ENCODE data around the gene ALDH3B2. TPM values are rescaled to one million over a fixed set of nuclear protein-coding genes. Genes with fewer than 3 reads are reported as not detected.

The ALDH3B2 gene
- total RNA-seq, 4 donors from 2014 or later = 62.6 to 181 (median 120) TPM

- no peak overlapping the region for H3K4me3 ChIP-seq
- no peaks in the 10 kb centered on the region for H3K9me3 ChIP-seq
- H3K27me3 ChIP-seq = peaks cover 0 to 27% (median 0%) of the 10 kb centered on the region in 4 donors
- peaks cover 0 to 58% (median 11%) of the 10 kb centered on the region in 3 donors for H3K4me1 ChIP-seq
- H3K36me3 ChIP-seq = no peaks in the 10 kb centered on the region
- no peak overlapping the region for H3K27ac ChIP-seq
- TF ChIP-seq, protein P1, sequence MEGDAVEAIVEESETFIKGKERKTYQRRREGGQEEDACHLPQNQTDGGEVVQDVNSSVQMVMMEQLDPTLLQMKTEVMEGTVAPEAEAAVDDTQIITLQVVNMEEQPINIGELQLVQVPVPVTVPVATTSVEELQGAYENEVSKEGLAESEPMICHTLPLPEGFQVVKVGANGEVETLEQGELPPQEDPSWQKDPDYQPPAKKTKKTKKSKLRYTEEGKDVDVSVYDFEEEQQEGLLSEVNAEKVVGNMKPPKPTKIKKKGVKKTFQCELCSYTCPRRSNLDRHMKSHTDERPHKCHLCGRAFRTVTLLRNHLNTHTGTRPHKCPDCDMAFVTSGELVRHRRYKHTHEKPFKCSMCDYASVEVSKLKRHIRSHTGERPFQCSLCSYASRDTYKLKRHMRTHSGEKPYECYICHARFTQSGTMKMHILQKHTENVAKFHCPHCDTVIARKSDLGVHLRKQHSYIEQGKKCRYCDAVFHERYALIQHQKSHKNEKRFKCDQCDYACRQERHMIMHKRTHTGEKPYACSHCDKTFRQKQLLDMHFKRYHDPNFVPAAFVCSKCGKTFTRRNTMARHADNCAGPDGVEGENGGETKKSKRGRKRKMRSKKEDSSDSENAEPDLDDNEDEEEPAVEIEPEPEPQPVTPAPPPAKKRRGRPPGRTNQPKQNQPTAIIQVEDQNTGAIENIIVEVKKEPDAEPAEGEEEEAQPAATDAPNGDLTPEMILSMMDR (IDR thresholded peaks at IDR 0.05) = no peak
- no peak for TF ChIP-seq POLR2A (IDR thresholded peaks at IDR 0.05)
- intact Hi-C loops (cut with DNase I) = no loop called here
- DNase-seq = no peak
- WGBS, 2 donors = 30 to 65% methylated on average over 10 of the region's 10 CpGs
Observed at GRCh38 chr11:67699521-67699920, 25.1 kb upstream of the ALDH3B2 start.

DNA sequence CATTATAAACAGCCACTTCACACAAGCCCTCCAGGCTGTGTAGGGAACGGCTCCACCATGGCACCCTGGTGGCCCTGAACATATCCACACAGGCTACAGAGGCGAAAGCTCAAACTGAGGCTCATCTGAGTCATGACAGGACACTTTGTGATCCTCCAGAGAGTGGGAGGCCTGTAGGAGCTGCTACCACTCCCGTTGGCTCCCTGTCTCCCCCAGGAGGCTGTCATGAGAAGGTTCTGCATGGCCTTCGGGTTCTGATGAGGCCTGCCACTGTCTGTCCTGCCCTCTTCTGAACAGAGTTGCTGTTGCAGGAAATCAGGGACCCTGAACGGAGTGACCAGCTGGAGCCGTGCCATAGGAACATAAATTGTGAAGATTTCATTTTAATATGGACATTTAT is 23.8 kb upstream of the ALDH3B2 start:
- no peak overlapping the region for H3K4me3 ChIP-seq
- no peaks in the 10 kb centered on the region for H3K9me3 ChIP-seq
- H3K27me3 ChIP-seq = peaks cover 0 to 27% (median 0%) of the 10 kb centered on the region in 4 donors
- H3K27ac ChIP-seq = no peak overlapping the region
- intact Hi-C loops (cut with DNase I) = no loop called here
- peaks cover 0 to 50% (median 11%) of the 10 kb centered on the region in 3 donors for H3K4me1 ChIP-seq
- TF ChIP-seq, protein P1 (IDR thresholded peaks at IDR 0.05) = peak in 2 of 6 experiments; percentile 8 to 51
- no peak for TF ChIP-seq POLR2A (IDR thresholded peaks at IDR 0.05)
- 58 to 82% methylated on average over 3 to 5 of the region's 6 CpGs for WGBS, 2 donors
- DNase-seq = no peak
- no peaks in the 10 kb centered on the region for H3K36me3 ChIP-seq

DNA sequence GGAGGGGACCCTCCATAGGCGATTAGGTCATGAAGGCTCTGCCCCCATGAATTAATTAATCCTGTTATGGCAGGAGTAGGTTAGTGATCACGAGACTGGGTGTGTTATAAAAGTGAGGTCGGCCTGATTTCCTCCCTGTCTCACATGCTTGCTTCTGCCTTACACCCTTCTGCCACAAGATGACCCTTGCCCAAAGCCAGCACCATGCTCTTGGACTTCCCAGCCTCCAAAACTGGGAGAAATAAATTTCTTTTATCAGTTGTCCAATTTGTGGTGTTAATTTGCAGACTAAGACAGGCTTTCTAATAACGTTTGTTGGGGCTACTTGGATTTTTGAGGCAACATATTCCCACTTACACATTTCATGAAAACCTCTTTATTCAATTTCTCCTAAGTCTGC is 23.4 kb upstream of the ALDH3B2 start:
- Histone ChIP-seq H3K27ac (no peak overlapping the region), H3K27me3 (peaks cover 0 to 27% (median 0%) of the 10 kb centered on the region in 4 donors), H3K9me3 (no peaks in the 10 kb centered on the region), H3K36me3 (no peaks in the 10 kb centered on the region), H3K4me1 (peaks cover 0 to 49% (median 11%) of the 10 kb centered on the region in 3 donors), H3K4me3 (no peak overlapping the region)
- DNase-seq = no peak
- TF ChIP-seq, protein P1 (IDR thresholded peaks at IDR 0.05) = no peak
- no peak for TF ChIP-seq POLR2A (IDR thresholded peaks at IDR 0.05)
- WGBS, 2 donors = 73 to 88% methylated on average over 4 of the region's 4 CpGs
- intact Hi-C loops (cut with DNase I) = no loop called here

GRCh38 chr11:67696998-67697397 is 22.6 kb upstream of the ALDH3B2 start:
- Histone ChIP-seq H3K4me3 (no peak overlapping the region), H3K9me3 (no peaks in the 10 kb centered on the region), H3K4me1 (peaks cover 0 to 49% (median 11%) of the 10 kb centered on the region in 3 donors), H3K36me3 (no peaks in the 10 kb centered on the region), H3K27ac (no peak overlapping the region), H3K27me3 (peaks cover 0 to 27% (median 0%) of the 10 kb centered on the region in 4 donors)
- no peak for DNase-seq
- intact Hi-C loops (cut with DNase I) = no loop called here
- TF ChIP-seq POLR2A (IDR thresholded peaks at IDR 0.05) = no peak
- TF ChIP-seq, protein P1 (IDR thresholded peaks at IDR 0.05) = no peak
- 89 to 96% methylated on average over 5 to 6 of the region's 7 CpGs for WGBS, 2 donors

DNA sequence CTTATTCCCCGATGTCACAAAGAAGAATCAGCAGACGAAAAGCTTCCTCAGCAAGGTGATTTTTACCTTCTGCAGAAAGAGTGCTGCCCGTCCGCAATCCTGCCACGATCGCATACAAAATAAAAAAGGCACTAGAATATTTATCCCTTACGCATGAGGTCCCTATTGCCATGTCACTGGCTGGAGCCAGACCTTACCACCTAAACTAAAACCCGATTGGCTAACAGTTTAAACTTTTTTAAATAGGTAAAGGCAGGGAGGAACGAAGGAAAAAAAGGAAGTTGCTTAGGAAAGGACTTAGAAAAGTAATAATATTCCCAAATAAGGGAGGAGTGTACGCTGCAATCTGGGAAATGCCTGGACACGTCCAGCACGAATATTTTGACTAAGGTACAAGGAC is 21.2 kb upstream of the ALDH3B2 start:
- Histone ChIP-seq H3K9me3 (no peaks in the 10 kb centered on the region), H3K27me3 (peaks cover 0 to 27% (median 0%) of the 10 kb centered on the region in 4 donors), H3K36me3 (no peaks in the 10 kb centered on the region), H3K4me3 (no peak overlapping the region), H3K4me1 (peaks cover 0 to 37% (median 9%) of the 10 kb centered on the region in 3 donors), H3K27ac (no peak overlapping the region)
- TF ChIP-seq POLR2A (IDR thresholded peaks at IDR 0.05) = no peak
- TF ChIP-seq, protein P1 (IDR thresholded peaks at IDR 0.05) = no peak
- WGBS, 2 donors = 65 to 70% methylated on average over 12 of the region's 12 CpGs
- intact Hi-C loops (cut with DNase I) = no loop called here
- DNase-seq = no peak
